MV-4-11 (cell line): Measurements from ENCODE around the gene CMA1.
"Not testable (repeated sequence)": the region's sequence is repeated elsewhere in the genome, so short reads cannot be mapped to it uniquely, and the experiment has no call there.

Experiments used
- DNase-seq: peaks from one replicate; lab custom pipeline; 2025; lab: John Stamatoyannopoulos, UW

The CMA1 gene, protein sequence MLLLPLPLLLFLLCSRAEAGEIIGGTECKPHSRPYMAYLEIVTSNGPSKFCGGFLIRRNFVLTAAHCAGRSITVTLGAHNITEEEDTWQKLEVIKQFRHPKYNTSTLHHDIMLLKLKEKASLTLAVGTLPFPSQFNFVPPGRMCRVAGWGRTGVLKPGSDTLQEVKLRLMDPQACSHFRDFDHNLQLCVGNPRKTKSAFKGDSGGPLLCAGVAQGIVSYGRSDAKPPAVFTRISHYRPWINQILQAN

GRCh38 chr14:24508155-24508840, at the start of gene CMA1:
Gene CMA1, minus strand, starts transcription at chr14:24508265. Its CDS starts 30 bp downstream, at chr14:24508235.
- DNase-seq, result no peak

DNA sequence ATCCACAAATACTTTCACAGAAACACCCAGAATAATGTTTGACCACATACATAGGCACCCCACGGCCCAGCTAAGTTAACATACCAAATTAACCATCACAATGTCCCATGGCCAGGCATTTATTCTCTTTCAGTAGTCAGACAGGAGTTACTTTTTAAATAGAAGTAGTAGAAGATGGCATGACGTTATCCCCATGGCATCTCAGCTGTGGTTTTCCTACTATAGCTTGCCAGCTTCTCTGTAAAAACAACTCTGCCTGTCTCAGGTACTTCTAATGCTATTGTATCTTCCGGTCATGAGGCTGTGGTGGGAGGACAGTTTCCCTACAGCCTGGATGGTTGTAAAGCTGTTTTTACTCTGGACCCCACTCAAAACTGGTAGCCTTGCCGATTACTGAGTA, 48.7 kb upstream of the CMA1 start:
- no peak for DNase-seq

- not testable (repeated sequence) for DNase-seq
These were observed 41.0 kb upstream of the CMA1 start for GRCh38 chr14:24549064-24549463.

GRCh38 chr14:24542346-24542936, 34.4 kb upstream of the CMA1 start:
- no peak for DNase-seq

GRCh38 chr14:24535737-24536136, 27.7 kb upstream of the CMA1 start:
- DNase-seq, result peak; percentile 91

DNA sequence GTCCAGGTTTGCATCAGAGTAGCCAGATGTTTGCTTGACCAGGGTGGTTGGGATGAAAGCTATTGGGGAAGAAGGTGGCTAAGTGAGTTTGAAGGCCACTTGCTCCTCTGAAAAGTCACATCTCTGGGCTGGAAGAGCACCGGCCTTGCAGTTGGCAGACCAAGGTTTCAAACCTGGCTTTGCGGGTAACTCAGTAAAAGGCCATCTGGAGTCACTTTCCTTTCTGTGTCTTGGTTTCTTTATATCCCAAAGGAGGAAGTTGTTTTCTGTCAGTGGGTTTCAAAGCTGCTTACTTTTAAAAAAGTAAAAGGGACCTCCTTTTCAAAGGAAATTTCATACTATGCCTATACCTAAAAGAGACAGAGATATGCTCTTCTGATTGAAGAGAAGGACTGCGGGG, 26.2 kb upstream of the CMA1 start:
- DNase-seq, result peak; percentile 84

- DNase-seq, result not testable (repeated sequence)
These were observed 18.0 kb upstream of the CMA1 start for GRCh38 chr14:24525877-24526620.

GRCh38 chr14:24518851-24519250, 10.8 kb upstream of the CMA1 start:
- no peak for DNase-seq

GRCh38 chr14:24514209-24514608, 6.1 kb upstream of the CMA1 start:
- no peak for DNase-seq

- no peak for DNase-seq
These were observed 4.9 kb upstream of the CMA1 start for GRCh38 chr14:24513009-24513408.

GRCh38 chr14:24506443-24506842, 1.6 kb downstream of the CMA1 start:
- no peak for DNase-seq

- no peak for DNase-seq
These were observed 3.6 kb downstream of the CMA1 start for GRCh38 chr14:24504425-24504950.

DNA sequence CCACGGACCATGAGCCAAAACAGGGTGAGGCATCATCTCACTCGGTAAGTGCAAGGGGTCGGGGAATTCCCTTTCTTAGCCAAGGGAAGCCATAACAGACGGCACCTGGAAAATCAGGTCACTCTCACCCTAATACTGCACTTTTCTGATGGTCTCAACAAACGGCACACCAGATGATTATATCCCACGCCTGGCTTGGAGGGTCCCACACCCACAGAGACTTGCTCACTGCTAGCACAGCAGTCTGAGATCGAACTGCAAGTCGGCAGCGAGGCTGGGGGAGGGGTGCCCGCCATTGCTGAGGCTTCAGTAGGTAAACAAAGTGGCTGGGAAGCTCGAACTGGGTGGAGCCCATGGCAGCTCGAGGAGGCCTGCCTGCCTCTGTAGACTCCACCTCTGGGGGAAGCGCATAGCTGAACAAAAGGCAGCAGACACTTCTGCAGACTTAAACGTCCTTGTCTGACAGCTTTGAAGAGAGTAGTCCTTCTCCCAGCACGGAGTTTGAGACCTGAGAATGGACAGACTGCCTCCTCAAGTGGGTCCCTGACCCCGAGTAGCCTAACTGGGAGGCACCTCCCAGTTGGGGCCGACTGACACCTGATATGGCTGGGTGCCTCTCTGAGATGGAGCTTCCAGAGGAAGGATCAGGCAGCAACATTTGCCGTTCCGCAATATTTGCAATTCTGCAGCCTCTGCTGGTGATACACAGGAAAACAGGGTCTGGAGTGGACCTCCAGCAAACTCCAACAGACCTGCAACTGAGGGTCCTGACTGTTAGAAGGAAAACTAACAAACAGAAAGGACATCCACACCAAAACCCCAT, 16.3 kb downstream of the CMA1 start:
- DNase-seq, result not testable (repeated sequence)

DNA sequence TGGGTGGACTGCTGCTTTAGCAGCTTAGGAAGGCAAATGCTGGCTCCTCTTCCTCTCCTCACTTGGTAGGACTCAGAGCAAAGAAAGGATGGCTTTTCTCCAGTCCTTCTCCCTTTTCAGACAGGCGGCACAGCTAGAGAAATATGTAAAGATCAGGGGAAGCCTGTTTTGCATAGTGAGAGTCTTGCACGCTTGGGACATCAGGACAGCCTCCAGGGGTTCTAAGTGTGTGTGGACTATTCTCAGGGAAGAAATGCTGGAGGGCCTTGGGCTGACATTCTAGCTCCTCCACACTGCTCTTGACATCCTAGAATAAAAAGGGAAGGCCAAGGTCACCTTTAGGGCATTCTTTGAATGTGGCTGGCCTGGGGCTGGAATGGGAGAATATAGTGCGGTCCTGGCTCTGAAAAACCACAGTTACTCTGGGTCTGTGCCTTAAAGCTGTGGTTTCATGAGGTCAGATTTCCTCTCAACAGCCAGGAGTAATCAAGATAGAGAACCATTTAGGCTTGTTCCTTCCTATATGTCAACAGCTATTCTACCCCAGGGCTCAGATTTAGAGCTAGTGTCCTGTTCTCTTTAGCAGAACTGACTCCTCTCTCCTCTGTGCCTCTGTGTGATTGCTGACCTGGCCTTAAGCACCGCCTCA, 24.3 kb downstream of the CMA1 start:
- peak; percentile 84 for DNase-seq

DNA sequence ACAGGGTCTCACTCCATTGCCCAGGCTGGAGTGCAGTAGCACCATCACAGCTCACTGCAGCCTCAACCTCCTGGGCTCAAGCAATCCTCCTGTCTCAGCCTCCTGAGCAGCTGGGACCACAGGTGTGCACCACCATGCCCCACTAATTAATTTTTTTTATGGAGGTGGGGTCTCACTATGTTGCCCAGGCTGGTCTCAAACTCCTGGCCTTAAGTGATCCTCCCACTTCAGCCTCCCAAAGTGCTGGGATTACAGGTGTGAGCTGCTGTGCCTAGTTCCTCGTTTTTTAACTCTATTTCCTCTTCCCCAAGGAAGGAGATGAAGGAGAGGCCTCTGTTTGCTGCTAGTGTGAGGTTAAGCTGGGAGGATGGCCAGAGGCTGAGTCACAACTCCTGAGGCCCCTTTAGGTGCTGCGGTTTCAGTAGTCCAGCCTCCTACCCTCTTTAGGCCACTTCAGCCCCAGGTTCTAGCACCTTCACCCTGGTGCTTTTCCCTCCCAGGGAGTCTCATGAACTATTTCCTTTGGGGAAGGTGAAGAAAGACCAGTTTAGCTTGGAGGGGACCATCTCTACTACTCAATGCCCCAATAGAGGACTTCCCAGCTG, 25.3 kb downstream of the CMA1 start:
- peak; percentile 43 for DNase-seq

DNA sequence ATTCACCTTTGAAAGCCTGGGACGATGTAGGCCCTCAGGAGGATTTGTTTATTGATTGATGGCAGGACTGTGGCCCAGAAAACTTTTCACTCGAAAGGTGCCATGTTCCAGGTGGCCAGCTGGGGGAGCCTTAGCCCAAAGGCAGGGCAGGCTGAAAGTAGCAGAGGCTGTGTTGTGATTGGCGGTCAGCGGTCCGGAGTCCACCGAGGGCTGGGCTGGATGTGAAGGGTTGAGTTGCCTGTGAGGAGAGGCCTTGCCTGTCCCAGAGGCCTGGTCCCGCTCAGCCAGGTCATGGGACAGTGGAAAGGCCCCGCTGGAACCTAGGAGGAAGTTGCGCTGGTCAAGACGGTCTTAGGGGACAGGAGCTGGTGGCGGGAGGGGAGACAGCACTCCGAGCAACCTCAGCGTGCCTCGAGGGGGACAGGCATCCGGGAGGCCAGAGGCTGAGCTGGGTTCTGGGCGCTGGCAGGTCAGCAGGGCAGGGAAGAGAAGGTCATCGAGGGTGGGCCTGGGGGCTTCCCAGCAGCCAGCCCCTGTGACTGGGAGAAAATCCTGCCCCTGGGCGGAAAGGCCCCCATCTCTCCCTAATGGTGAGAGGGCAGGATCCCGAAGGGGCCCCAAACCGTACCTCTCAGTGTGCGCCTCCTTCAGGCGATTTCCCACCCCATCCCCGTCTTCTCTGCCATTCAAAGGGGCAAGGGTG, 26.3 kb downstream of the CMA1 start:
- no peak for DNase-seq

DNA sequence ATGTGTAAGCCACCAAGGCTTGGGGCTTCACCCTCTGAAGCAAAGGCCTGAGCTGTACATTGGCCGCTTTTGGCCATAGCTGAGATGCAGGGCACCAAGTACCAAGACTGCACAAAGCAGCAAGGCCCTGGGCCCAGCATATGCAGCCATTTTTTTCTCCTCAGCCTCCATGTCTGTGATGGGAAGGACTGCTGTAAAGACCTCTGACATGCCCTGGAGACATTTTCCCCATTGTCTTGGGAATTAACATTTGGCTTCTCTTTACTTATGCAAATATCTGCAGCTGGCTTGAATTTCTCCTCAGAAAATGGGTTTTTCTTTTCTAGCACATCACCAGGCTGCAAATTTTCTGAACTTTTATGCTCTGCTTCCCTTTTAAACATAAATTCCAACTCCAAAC, 28.1 kb downstream of the CMA1 start:
- DNase-seq, result not testable (repeated sequence)

- DNase-seq, result no peak
These were observed 32.8 kb downstream of the CMA1 start for GRCh38 chr14:24475261-24475660.

DNA sequence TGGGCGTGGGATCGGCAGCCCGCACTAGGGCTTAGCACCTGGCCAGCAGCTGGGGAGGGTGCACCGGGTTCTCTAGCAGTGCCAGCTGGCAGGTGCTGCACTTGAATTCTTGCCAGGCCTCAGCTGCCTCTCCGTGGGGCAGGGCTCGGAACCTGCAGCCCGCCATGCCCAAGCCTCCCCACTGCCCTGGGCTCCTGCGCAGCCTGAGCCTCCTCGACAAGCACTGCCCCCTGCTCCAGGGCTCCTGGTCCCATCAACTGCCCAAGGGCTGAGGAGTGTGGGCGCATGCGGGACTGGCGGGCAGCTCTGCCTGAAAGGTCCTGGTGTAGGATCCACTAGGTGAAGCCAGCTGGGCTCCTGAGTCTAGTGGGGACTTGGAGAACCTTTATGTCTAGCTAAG, 34.9 kb downstream of the CMA1 start:
- no peak for DNase-seq

- not testable (repeated sequence) for DNase-seq
These were observed 37.6 kb downstream of the CMA1 start for GRCh38 chr14:24470450-24470849.
